ENCODE data around the gene SETX. TPM values are rescaled to one million over a fixed set of nuclear protein-coding genes. Genes with fewer than 3 reads are reported as not detected.

SETX gene
- total RNA-seq, 1 experiment from 2014 or later: 44.3 TPM

DNA sequence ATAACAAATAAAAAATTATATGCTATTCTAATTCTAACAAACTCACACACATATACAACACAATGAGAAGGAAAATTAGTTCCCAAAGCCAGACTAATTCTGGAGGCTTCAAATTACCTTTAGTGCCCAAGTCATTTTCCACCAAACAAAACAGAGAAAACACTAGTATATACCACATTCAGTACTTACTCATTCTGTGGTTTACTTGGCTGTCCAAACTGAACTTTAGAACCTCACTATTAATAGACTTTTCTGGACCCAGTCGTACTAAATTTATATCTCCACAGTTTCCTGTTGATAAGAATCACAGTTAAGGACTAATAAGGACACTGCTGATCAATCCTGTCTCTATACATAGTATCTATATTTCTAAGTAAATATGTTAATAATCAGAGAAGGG, 66.4 kb downstream of the SETX start:
- H3K36me3 Mint-ChIP-seq (ENCODE audit: insufficient read depth in 1 of 3, low read depth in 3 of 3): peaks cover 18 to 67% (median 44%) of the 10 kb centered on the region in 3 experiments; a peak in 6 of 7 replicates
- H3K4me1 Mint-ChIP-seq: no peaks in the 10 kb centered on the region
- Histone ChIP-seq H3K23me2 (ENCODE audit: insufficient read length, low read depth, low read length, poor library complexity, severe bottlenecking) (no peaks in the 10 kb centered on the region), H3K27me3 (ENCODE audit: insufficient read depth, low read length) (no peaks in the 10 kb centered on the region), H3K18ac (ENCODE audit: insufficient read length, low read depth, low read length) (no peak overlapping the region), H3K79me2 (ENCODE audit: insufficient read depth, low read length) (no peaks in the 10 kb centered on the region), H4K20me1 (ENCODE audit: control insufficient read depth, insufficient read depth, insufficient read length) (no peaks in the 10 kb centered on the region), H3K56ac (ENCODE audit: insufficient read length, low read depth, low read length) (no peak overlapping the region), H2AFZ (ENCODE audit: low read length) (no peak overlapping the region), H2BK12ac (ENCODE audit: insufficient read length, low read depth, low read length) (no peak overlapping the region), H2BK5ac (ENCODE audit: insufficient read length, low read length) (no peak overlapping the region), H3K4ac (ENCODE audit: low read depth, low read length) (no peak overlapping the region), H4K8ac (replicated peaks; ENCODE audit: insufficient read length, low read depth, low read length) (no peak overlapping the region), H2AK5ac (ENCODE audit: insufficient read length, low read length) (no peak overlapping the region), H3K79me1 (ENCODE audit: insufficient read depth, low read depth, low read length, poor library complexity, severe bottlenecking) (no peaks in the 10 kb centered on the region), H2BK15ac (ENCODE audit: low read depth, low read length) (no peak overlapping the region), H3K14ac (ENCODE audit: insufficient read depth, low read length) (no peak overlapping the region), H3K4me1 (ENCODE audit: insufficient read depth, low read length) (no peaks in the 10 kb centered on the region), H2BK20ac (ENCODE audit: low read depth, low read length, poor library complexity, severe bottlenecking) (no peak overlapping the region), H4K91ac (ENCODE audit: insufficient read length, low read depth, low read length) (no peak overlapping the region), H3K27ac (ENCODE audit: insufficient read length, low read depth, low read length) (no peak overlapping the region), H2BK120ac (ENCODE audit: low read depth, low read length, poor library complexity, severe bottlenecking) (no peak overlapping the region), H3K9me3 (ENCODE audit: control insufficient read depth, low read depth, low read length) (no peaks in the 10 kb centered on the region), H3T11ph (ENCODE audit: low read length) (no peak overlapping the region), H4K5ac (ENCODE audit: insufficient read length, low read depth, low read length) (no peak overlapping the region), H3K23ac (ENCODE audit: insufficient read length, low read depth, low read length) (no peak overlapping the region), H3K4me2 (ENCODE audit: insufficient read depth, insufficient read length, low read length) (no peak overlapping the region), H3K9ac (ENCODE audit: extremely low read depth, insufficient read length, low read length) (no peak overlapping the region)
- no CpG with 5 or more reads among the region's 1 CpG for WGBS (ENCODE audit: extremely low coverage, insufficient read length, low lambda C conversion rate)
- H3K27ac Mint-ChIP-seq: no peak overlapping the region
- TF ChIP-seq CTCF (conservative IDR thresholded peaks at IDR 0.05): no peak
- no peak for DNase-seq
- H3K9me3 Mint-ChIP-seq: no peaks in the 10 kb centered on the region
- H3K27me3 Mint-ChIP-seq (ENCODE audit: low read depth): no peaks in the 10 kb centered on the region; the same call in 1 of the 2 replicates
- H3K4me3 Mint-ChIP-seq: no peak overlapping the region
